Upper lobe of right lung (tissue), 1 donor: ENCODE data around the gene GLT1D1. TPM values are rescaled to one million over a fixed set of nuclear protein-coding genes. Genes with fewer than 3 reads are reported as not detected.
A peak's percentile ranks its signal among the peaks of the same experiment; 100 is the strongest.

Experiments
- ATAC-seq: fragments of 200-7000 bp; cut with Tn5 transposase; one replicate; pipeline ENCODE4 v1.9.1; 2020; ENCODE audit warnings: mild to moderate bottlenecking, moderate library complexity
- DNase-seq: peaks from one replicate; pipeline ENCODE4 v3.0.0-alpha.2; 2020
- H3K27ac ChIP-seq: fragments of 200-600 bp; one replicate; pipeline ENCODE4 v1.8.0; 2022
- H3K27me3 ChIP-seq: fragments of 200-600 bp; one replicate; pipeline ENCODE4 v1.8.0; 2022; ENCODE audit warnings: mild to moderate bottlenecking
- H3K36me3 ChIP-seq: fragments of 200-600 bp; one replicate; pipeline ENCODE4 v1.8.0; 2022
- H3K4me1 ChIP-seq: fragments of 200-600 bp; one replicate; pipeline ENCODE4 v1.8.0; 2022
- H3K4me3 ChIP-seq: fragments of 200-600 bp; one replicate; pipeline ENCODE4 v1.8.0; 2022; ENCODE audit warnings: mild to moderate bottlenecking
- H3K9me3 ChIP-seq: fragments of 200-600 bp; one replicate; pipeline ENCODE4 v1.8.0; 2022
- intact Hi-C: fragments of 100-400 bp; cut with DNase I; formaldehyde crosslinking; loops from one replicate; pipeline ENCODE4 v1.11.0; 2022
- total RNA-seq: library from RNA; stranded (reverse); fragmentation: NEBNext Ultra II Directional; extraction: Animal tissue kit (Norgen Biotek cat#: 25700); gene quantifications from one replicate; pipeline ENCODE4 v1.2.1, GENCODE V29; 2021
- TF ChIP-seq, protein P1 (sequence below): fragments of 200-600 bp; IDR thresholded peaks from one replicate; pipeline ENCODE4 v1.8.0; 2022; ENCODE audit warnings: antibody characterized with exemption
- donor health status: DM: no; HTN: yes; CAD: no; lungs with severe emphysema.

Gene GLT1D1
- total RNA-seq, 1 donor from 2014 or later = 3.5 TPM

DNA sequence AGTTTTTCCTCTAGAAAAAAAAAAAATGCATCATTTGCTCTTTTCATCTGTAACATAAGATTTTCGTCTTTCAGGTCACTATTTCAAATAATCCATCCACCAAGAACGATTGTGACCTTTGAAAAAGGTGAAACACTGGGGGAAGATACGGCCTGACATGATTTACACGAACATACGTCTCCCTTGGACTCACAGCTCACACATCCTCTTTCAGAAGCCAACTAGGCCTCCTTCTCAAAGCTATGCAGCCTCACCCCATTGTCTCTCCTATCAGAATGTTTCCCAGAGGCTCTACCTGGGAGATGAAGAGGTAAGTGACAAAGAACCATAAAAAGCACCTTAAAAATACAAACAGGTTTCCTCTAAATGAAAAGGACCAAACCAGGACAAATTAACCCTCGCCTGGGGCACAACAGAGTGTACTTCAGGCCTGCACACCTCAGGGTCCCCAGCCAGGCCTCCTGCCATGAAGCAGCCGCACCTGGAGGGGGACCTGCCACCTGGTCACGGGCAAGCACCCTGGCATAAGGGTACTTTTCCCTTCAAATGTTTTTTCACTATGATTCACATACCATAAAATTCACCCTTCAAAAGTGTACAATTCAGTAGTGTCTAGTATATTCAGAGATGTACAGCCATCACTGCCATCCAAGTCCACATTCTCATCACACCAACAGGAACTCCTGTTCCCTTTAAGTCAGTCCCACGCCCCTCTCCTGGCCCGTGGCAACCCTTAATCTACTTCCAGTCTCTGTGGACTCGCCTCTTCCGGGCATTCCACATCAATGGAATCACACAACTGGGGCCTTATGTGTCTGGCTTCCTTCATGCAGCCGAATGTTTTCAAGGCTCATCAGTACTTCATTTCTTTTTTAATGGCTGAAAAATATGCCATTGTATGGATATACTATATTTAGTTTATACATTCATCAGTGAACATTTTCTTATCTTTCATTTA lies 34.9 kb upstream of the GLT1D1 start:
- DNase-seq (no peak), ATAC-seq (no peak)
- H3K4me1 ChIP-seq = peaks cover 56% of the 10 kb centered on the region
- intact Hi-C loops = no loop called here
- no peak overlapping the region for H3K4me3 ChIP-seq
- H3K36me3 ChIP-seq = peaks cover 14% of the 10 kb centered on the region
- peak overlapping the region; percentile 36 for H3K27ac ChIP-seq
- TF ChIP-seq, protein P1, sequence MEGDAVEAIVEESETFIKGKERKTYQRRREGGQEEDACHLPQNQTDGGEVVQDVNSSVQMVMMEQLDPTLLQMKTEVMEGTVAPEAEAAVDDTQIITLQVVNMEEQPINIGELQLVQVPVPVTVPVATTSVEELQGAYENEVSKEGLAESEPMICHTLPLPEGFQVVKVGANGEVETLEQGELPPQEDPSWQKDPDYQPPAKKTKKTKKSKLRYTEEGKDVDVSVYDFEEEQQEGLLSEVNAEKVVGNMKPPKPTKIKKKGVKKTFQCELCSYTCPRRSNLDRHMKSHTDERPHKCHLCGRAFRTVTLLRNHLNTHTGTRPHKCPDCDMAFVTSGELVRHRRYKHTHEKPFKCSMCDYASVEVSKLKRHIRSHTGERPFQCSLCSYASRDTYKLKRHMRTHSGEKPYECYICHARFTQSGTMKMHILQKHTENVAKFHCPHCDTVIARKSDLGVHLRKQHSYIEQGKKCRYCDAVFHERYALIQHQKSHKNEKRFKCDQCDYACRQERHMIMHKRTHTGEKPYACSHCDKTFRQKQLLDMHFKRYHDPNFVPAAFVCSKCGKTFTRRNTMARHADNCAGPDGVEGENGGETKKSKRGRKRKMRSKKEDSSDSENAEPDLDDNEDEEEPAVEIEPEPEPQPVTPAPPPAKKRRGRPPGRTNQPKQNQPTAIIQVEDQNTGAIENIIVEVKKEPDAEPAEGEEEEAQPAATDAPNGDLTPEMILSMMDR = no peak
- no peaks in the 10 kb centered on the region for H3K9me3 ChIP-seq
- H3K27me3 ChIP-seq = no peaks in the 10 kb centered on the region

DNA sequence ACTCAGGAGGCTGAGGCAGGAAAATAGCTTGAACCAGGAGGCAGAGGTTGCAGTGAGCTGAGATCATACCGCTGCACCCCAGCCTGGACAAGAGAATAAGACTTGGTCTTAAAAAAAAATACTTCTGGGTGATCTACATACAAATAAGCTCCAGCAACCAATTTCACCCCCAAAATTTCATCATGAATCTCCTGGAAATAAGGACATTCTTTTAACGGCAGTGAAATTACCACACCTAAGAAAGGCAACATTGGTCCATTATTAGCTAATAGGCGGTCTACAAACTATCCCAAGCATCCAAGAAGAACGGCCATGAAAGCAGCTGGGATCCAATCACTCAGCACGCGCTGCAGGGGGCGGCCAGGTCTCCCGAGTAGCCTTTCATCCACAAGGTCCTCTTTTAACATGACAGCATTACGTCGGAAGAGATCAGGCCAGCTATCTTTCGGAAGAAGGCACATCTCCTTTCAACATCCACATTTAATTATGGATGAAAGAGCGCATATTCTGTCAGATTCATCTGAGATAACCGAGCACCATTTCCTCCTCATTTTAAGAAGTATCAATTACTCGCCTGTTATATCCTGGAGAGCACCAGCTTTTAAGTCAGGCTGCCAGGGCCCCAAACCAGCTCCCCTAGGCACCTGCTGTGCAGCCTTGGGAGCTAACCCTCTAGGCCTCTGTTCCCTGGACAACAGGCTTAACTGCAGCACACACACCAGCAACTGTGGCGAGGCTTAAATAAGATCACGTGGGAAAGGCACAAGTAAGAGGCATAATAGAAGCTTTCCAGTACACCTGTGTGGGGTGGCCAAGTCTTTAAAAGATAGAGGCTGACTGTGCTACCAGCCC lies 33.8 kb upstream of the GLT1D1 start:
- Histone ChIP-seq H3K4me1 (peaks cover 61% of the 10 kb centered on the region), H3K9me3 (no peaks in the 10 kb centered on the region), H3K27me3 (no peaks in the 10 kb centered on the region), H3K4me3 (no peak overlapping the region), H3K36me3 (peaks cover 3% of the 10 kb centered on the region), H3K27ac (no peak overlapping the region)
- TF ChIP-seq, protein P1 = no peak
- DNase-seq (no peak), ATAC-seq (no peak)
- intact Hi-C loops = no loop called here

DNA sequence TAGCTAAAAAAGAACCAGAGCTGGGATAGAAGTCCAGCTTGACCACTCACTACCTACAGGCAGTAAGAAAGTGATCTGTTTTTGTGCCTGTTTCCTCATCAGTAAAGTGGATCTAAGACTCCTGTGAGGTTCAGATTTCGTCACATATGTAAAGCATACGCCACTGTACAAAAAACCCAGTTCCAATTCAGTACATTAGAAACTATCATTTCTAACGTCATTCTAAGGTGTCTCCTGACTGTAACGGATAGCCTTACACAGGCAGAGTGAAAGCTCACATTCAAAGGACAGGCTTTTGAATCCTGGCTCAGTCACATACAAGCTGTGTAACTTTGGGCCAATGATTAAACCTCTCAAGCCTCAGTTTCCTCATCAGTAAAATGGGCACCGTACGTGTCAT lies 33.0 kb upstream of the GLT1D1 start:
- Histone ChIP-seq H3K4me1 (peaks cover 65% of the 10 kb centered on the region), H3K9me3 (no peaks in the 10 kb centered on the region), H3K36me3 (no peaks in the 10 kb centered on the region), H3K27ac (no peak overlapping the region), H3K27me3 (no peaks in the 10 kb centered on the region), H3K4me3 (no peak overlapping the region)
- no peak for ATAC-seq
- intact Hi-C loops = no loop called here
- TF ChIP-seq, protein P1 = no peak
- no peak for DNase-seq

DNA sequence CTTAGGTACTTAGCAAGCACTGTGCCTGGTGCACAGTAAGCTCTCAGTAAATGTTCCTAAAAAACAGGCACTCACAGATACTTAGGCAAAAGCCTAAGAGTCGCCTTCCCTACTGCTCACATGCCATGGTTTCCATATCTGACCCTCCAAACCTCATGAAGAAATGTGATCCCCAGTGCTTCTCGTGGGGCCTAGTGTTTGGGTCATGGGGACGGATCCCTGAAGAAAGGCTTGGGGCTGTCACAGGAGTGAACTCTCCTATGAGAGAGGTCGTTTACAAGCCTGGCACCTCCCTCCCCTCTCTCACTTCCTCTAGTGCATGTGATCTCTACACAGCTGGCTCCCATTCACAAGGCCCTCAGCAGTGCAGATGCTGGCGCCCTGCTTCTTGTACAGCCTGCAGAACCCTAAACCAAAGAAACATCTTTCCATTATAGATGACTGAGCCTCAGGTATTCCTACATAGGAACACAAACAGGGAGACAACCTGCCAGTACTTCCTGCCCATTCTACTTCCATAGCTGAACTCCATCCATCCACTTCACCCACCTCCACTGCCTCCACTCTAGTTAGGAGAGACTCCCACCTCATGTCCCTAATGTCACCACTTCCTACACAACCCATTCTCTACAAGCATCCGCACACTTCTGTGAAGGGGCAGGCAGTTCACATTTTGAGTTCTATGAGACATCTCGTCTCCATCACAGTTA lies 32.4 kb upstream of the GLT1D1 start:
- Histone ChIP-seq H3K4me3 (no peak overlapping the region), H3K36me3 (no peaks in the 10 kb centered on the region), H3K9me3 (no peaks in the 10 kb centered on the region), H3K27me3 (no peaks in the 10 kb centered on the region), H3K27ac (no peak overlapping the region), H3K4me1 (peaks cover 65% of the 10 kb centered on the region)
- no peak for DNase-seq
- TF ChIP-seq, protein P1 = no peak
- peak; percentile 64 for ATAC-seq
- intact Hi-C loops = no loop called here

DNA sequence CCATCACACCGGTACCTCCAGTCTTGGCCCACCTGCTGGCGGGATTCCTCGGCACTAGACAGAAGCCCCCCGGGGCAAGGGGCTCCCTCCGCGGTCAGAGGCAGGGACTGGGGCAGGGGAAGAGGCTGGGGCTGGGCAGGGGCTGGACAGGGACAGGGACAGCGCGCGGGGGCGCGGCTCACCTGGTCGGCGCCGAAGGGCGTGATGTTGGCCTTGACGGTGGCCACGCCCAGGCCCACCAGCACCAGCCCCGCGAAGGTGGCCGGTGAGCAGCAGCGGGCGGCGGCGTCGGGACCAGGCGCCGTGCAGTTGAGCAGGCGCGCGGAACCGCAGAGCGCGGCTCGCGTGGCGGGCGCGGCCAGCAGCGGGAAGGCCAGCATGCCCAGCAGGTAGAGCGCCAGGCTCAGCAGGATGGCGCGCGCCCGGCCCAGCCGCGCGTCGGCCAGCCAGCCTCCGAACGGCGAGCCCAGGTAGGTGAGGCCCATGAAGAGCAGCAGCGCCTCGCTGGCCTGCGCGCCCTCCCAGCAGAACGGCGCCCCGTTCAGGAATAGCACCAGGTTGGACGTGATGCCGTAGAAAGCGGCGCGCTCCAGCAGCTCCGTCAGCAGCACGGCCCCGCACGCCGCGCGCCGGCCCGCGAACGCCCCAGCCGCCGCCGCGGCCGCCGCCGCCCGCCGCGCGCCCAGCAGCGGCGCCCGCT lies 29.9 kb upstream of the GLT1D1 start:
- ATAC-seq = peak; percentile 51
- Histone ChIP-seq H3K4me1 (peaks cover 47% of the 10 kb centered on the region), H3K4me3 (peak overlapping the region; percentile 85), H3K36me3 (no peaks in the 10 kb centered on the region), H3K9me3 (no peaks in the 10 kb centered on the region), H3K27me3 (no peaks in the 10 kb centered on the region), H3K27ac (peak overlapping the region; percentile 75)
- DNase-seq = peak; percentile 75
- TF ChIP-seq, protein P1 = no peak
- intact Hi-C loops = no loop called here
